ENCODE measurements around the gene NAA30. TPM values are rescaled to one million over a fixed set of nuclear protein-coding genes. Genes with fewer than 3 reads are reported as not detected.

The NAA30 gene
- polyA plus RNA-seq, 3 donors = 27.1 to 28.6 (median 28.0) TPM

Other genes starting within 250 kb of the NAA30 start
- gene EXOC5, start 121.7 kb upstream of the NAA30 start, polyA plus RNA-seq (ENCODE audit: insufficient read length in 3 of 3) = 10 to 100 TPM; 55.0 to 62.9 (median 57.9) TPM
- 10 to 100 TPM; 50.4 to 55.3 (median 52.3) TPM for gene AP5M1, start 121.6 kb upstream of the NAA30 start, polyA plus RNA-seq (ENCODE audit: insufficient read length in 3 of 3)
- gene CCDC198, start 103.3 kb downstream of the NAA30 start, polyA plus RNA-seq (ENCODE audit: insufficient read length in 3 of 3) = 100 to 1,000 TPM; 186 to 595 (median 392) TPM

Data from renal pelvis (tissue), 3 donors.